ENCODE data around the gene ZBTB20.

DNA sequence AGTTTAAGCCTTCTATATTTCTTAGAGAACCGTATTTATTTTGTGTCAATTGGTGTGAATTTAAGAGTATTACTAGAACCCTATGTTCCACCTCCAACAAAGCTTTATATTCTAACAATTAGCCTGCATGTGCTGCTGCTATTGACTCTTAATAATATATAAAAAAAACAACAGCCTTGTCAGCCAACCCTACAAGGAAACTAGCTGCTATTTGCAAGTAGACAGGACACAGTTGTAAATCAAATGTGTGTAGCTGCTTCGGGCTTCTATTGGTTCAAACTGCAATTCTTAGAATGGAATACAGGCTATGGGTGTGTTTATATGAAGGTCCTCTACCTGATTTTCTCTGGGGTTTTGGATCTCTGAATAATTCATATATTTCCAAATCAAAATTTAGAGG, 60.7 kb downstream of the ZBTB20 start:
- TF ChIP-seq POLR2AphosphoS5 (IDR thresholded peaks at IDR 0.05; ENCODE audit: low read depth, low read length) (no peak), SIN3A (IDR thresholded peaks at IDR 0.05; ENCODE audit: borderline replicate concordance, insufficient read depth, low read length) (no peak), REST (IDR thresholded peaks at IDR 0.05; ENCODE audit: insufficient read depth in 1 of 2, low read depth in 2 of 2, low read length in 2 of 2) (no peak)
